HG02938 (cell line): ENCODE results near the gene ABCC4.

Experiments
- ATAC-seq: cut with Tn5 transposase; IDR thresholded peaks from one replicate; pipeline ENCODE4 v1.9.1; 2021; ENCODE audit warnings: mild to moderate bottlenecking, moderate library complexity; ENCODE audit not compliant: unreplicated experiment

Gene ABCC4

DNA sequence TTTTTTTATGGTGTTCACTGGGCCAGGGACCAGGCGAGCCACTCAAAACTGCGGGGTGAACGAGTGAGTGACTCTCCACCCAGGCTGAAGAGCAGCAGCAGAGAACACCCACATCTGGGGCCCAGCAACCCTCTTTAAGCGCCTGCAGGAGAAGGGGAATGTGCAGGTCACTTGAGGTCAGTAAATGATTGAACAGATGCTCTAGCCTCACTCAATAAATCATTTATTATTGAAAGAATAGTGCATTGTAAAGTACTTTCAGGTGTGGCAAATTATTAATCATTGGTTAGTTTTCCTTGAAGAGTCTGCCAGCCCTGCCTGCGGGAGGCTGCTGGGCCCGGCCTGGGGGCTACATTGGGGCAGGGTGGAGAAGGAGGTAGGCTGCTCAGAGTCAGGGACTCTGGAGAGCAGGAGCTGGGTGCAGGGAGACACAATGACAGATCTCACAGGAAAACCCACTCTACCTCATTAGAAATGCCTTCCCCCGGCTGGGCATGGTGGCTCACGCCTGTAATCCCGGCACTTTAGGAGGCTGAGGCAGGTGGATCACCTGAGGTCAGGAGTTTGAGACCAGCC, 42.5 kb downstream of the ABCC4 start:
- peak; percentile 65 for ATAC-seq

DNA sequence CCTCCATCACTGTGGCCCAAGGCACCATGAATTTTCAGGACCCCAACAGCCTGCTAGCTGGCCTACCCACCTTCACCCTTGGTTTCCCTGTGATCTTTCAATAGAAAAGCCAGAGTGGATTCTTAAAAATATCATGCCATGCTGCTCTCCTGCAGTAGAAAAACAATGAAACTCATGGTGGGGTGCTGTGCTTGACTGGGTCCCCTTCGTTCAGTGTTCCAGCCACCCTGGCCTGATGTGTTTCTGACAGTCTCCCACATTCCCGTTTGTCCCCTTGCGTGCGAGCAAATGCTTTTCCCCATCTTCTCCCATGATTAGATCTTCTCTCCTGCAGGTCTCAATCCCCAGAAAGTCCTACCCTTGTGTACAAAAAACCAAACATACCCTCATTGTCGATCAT, 43.2 kb downstream of the ABCC4 start:
- no peak for ATAC-seq

DNA sequence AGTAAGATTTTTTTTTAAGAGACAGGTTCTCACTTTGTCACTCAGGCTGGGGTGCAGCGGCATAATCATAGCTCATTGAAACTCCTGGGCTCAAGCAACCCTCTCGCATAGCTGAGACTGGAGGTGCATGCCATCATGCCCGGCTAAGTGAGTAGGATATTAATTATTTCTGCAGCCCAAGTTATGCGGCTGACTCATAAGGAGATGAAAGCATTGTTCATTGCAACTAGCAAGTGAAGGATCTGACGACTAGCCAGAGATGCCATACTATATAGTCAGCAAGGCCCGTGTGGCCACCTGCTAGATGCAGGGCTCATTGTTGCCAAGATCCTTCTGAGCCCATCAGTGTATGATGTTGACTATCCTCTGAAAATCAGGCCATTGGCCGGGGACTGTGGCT, 45.2 kb downstream of the ABCC4 start:
- no peak for ATAC-seq

DNA sequence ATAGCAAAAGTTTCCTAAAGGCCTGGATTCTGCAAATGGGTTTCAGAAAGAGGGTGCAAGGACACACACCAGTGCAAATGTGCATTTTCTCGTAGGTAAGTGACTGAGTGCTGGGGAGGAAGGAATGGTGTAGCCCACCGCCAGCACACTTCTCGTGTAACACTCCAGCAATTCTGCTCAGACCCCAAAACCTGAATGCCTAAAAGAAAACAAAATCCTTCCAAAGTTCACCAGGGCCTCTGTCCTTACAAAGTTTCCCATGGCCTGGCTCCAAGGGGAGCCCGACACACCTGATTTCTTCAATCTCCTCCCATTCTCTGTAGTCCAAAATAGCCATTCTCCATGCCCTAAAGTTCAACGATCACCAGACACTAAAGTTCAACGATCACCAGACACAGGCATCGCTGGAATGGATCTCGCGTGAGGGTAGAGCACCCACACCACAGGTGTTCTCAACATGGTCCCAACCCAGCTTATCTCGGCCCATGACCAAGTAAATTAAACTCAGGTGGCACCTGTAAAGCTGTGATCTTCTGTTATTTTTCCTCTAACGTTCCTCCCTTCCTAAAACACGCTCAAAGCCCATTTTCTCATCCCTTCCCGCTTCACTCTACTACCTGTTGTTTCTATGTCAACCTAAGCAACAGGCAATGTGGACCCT, 46.0 kb downstream of the ABCC4 start:
- ATAC-seq: no peak

DNA sequence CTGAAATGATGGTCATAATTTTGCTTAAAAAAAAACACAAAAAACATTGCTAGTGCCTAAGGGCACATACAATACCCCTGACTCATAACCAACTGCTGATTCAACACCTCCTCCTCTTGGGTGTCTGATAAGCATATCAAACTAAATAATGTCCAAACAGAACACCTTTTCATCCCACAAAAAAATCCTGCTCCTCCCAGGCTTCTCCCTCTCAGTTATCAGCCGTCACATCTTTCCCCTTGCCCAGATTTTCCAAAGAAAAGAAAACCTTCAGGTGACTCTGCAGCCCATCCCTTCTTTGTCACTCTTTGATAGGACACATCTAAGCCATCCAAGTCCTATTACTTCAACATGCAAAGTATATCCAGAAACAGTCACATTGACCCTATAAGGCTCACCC, 46.9 kb downstream of the ABCC4 start:
- no peak for ATAC-seq

DNA sequence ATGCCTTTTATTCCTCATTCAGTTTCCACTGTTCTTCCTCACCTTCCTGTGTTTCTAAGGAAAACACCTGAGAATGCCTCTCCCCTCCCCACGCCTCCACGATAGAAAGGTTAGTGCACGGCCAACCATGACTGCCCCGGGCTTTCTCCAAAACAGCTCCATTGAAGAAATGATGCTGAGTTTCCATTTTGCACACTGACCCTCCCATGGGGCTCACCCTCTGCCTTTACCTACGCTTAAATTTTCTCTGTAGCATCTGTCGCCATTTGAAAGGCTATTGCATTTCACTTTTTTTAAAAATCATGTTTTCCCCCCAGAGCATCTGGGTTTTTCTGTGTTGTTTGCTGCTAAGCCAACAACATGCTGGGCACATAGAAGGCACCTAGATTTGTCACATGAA, 48.2 kb downstream of the ABCC4 start:
- no peak for ATAC-seq

DNA sequence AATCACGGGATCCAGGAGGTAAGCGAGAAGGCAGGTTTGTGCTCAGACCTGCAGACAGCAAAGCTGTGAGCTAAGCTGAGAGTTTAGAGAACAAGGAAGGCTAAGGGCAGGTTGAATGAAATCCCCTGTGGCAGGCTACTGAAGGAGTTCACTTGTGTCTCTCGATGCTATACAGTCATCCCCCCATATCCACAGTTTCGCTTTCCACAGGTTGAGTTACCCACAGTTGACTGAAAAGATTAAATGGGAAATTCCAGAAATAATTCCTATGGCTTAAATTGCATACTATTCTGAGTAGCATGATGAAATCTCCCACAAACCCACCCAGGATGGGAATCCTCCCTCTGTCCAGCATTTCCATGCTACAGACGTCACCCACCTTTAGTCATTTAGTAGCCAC, 49.6 kb downstream of the ABCC4 start:
- ATAC-seq: peak; percentile 43

DNA sequence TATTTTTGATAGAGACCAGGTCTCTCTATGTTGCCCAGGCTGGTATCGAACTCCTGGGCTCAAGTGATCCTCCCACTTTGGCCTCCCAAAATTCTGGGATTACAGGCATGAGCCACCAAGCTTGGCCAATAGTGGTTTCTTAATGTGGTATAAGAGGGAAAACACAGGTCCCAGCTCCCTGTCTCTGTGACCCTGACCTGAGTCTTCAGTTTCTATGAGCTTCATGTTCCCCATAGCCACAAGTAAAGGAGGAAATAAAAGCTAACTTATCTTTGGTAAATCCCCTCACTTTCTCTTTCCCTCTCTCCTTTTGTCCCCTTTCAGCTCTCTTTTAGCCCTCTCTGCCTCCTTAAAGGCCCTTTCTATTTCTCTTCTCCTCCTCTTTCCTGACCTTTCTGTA, 50.3 kb downstream of the ABCC4 start:
- no peak for ATAC-seq

DNA sequence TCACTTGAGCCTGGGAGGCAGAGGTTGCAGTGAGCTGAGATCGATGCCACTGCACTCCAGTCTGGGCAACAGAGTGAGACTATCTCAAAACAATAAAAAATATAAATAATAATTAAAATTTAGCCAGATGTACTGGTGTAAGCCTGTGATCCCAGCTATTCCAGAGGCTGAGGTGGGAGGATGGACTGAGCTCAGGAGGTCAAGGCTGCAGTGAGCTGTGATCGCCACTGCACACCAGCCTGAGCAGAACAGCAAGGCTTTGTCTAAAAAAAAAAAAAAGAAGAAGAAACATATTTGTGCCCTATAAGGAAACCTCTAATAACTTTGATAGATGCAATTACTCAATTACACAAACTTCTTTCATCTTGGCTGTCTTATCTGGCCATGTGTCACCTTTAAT, 52.3 kb downstream of the ABCC4 start:
- no peak for ATAC-seq

DNA sequence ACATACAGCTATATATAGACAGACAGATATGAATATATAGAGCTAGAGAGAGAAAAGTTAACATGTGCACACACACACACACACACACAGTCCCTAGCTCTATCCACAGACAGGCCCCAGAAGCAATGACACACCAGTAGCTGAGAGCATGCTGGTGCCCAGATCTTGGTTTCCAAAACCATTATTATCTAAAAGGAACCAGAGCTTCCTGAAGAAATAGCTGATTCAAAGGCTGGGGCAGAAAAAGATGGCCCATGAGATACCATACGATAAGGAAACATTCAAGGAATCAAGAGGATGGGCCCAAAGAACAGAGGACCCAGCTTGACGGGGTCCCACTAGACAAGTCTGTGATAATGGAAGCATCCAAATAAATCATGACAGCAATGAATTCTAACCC, 53.4 kb downstream of the ABCC4 start:
- no peak for ATAC-seq

DNA sequence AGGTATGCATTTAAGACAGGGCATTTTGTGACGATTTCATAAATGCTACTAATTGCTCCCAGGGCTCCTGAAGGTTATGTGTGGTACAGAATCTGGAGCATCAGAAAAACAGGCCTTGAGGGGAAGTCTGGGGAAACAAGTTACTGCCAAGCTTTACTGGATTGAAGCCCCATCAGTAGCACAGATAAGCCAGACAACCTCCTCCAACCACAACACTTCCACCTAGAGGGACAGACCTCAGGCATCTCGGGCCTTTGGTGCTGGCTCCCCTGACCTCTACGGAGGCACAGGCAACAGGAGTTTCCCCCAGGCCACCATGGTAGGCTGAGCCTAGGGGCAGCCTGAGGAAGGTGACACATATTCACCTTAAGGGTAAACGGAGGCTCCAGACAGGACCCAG, 54.1 kb downstream of the ABCC4 start:
- no peak for ATAC-seq

DNA sequence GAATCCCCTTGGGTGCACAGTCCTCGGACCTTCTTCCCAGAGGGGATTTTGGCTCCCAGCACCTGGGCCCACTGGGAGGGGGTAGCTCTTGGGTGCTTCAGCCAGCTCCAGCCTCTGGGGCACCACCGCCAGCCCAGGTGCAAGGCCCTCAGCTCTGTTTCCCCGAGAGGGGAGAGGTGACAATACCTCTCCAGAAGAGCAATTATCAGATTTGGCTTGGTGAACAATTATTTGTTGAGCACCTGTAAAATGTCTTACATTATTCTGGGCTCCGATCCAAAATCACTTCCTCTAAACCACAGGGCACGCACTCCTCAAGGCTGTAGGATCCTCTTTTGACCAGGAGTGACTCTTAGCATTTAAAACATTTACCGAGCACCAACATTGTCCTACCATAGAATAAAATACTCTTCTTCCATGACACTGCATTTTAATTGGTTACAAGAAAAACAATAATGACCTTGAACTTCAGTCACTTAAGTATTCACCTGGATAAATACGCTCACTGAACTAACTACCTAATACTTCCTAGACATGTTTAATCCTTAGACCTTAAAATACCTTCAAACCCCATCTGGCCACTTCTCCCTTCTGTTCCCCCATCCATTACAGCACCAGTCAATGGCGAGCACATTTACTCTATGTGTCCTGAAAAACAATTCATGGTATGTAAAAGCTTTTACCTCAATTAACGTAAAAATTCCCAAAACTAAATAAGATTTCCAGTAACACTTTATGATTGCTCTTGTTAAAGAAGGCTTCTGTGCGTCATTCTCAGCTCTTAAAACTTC, 54.8 kb downstream of the ABCC4 start:
- ATAC-seq: no peak

DNA sequence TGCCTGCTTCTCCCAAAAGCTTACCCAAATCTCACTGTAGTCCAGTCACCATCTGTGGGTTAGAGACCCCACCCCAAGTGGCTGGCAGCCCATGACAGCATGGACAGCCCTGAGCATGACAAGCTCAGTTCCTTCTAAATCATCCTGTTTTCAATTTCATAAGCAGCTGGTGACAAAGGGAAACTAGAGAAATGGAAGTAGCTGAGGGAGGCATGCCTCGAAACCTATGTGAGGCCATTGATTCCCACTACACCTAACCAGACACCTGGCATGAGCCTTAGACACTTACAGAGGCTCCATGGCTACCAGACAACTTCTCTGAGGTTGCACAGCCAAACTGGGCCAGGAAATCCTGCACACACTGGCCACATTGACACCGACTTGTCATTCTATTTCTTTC, 56.2 kb downstream of the ABCC4 start:
- no peak for ATAC-seq

DNA sequence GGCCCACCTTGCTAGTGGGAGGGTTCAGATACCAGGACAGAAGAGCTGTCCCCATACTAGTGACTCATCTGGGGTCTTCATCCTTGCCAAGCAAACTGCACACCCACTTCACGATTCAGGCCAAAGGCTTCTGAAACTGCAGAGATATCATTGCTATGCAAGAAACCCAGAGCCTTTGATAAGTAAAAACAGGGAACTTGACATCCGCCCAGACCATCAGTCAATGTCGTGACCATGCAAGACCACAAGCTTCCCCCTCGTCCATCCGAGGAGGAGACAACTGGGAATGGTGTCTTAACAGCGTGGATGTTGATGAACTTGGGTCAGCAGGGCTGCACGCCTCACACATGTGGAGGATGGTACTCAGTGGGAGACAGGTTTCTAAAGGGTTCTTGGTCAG, 58.0 kb downstream of the ABCC4 start:
- ATAC-seq: no peak

DNA sequence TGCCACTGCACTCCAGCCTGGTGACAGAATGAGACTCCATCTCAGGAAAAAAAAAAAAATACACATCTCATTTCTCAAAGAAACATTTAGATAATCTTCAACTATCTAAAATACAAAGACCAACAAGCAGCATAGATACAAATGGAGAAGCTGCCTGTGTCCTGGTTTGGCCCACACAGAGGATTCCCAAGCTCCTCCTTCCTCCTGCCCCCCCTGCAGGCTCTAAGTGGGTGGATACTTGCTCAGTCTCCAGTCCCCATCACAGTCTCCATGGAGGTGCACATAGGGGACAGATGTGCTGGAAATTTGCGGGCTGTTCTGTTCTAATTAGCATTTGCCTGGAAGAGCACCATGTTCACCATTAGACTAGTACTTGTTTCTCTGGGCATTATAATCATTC, 59.9 kb downstream of the ABCC4 start:
- no peak for ATAC-seq

DNA sequence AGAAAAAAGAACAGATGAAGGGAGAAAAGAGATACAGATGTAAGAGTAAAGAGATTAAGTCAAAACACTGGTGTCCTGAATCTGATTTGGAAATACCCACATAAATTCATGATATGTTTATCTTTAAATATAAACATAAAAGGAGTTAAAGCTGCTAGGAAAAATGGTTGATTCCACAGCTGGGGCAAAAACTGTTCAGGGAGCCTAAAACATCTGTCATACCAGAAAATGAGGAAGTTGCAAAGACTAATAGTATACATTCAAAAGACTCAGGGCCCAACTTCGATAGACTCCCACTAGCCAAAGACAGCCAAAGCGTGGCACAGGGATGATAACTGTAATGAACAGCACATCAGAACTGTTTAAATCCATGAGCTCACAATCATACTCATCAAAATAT, 62.0 kb downstream of the ABCC4 start:
- peak; percentile 63 for ATAC-seq

DNA sequence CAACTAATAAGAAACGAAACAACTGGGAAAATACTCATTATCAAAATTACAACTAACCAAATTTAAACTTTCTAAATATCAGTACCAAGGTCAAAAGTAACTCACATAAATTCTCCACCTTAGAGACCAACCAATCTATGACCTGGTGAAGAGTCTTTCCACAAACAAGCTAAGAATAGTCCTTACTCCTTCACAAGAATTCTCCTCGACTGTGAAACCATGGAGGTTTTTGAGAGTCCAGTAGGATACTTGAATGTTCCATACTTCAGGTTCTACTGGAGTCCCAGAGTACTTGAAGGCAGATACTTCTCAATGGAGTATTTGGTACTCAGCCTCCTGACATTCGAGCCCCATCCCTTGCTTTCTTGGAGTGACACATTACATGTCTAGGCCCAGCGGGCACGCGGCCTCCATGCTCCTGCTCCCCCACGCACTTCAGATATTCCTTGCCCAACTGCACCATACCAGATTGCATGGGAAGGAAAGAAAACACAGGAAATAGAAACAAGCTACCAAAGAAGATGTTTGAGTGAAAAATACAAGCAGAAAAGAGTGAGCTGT, 63.9 kb downstream of the ABCC4 start:
- no peak for ATAC-seq

DNA sequence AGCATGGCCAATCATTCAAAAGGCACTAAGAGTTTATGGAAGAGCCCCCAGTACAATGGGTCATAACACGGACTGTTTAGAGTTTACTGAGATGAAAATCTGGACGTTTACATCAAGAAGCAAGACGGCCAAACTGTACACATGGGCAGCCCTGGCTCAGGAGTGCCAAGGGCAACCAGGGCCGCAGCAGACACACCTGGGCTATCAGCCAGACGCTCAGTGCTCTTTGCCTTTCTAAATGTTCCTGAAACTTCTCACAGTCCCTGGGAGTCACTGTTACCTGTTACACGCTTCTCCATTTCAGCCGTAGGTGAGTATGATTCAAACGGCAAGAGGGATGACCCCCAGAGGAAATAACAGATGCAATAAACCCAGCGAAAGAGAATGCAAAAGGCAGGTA, 64.5 kb downstream of the ABCC4 start:
- no peak for ATAC-seq

DNA sequence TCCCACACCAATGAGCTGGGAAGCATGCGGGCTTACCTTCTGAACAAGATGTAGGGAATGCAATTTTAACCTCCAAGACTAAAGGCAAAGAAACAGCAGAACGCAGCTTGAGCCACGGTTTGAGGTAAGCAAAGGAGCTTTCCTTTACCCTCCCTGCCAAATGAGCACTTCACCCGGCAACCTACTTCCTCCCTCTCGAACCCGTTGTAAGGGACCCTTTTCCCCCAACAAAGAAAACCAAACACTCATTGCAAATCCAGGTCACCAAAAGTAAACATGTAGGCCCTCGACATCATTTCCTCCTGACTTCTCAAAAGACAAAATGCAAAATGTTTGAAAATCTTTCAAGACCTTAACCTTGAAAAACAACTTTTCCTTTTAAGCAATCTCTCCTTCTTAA, 65.3 kb downstream of the ABCC4 start:
- ATAC-seq: no peak

DNA sequence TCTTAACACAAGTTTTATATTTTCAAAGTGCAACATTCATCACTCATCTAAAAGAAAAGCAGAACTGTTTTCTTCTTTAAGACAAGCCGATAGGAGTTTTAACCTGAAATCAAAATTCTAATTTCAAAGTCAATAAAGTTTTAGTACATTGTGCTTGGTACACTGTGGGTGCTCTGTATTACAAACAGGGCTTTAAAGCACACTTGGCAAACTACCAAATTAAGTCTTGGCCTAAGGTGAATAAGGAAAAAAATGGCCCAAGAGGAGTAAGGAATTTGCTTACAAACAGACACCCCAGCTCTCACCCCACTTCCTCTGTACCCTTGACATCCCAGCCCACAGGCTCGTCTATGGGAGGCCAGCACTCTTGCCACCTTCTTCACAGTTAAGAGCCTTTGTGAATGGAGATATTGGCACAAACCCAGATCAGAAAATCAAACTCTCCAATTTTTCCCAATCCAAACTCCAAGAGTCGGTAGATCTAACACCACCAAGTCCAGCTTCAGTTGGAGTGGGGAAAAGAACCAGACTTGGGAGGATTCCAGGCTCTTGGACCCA, 66.0 kb downstream of the ABCC4 start:
- no peak for ATAC-seq

DNA sequence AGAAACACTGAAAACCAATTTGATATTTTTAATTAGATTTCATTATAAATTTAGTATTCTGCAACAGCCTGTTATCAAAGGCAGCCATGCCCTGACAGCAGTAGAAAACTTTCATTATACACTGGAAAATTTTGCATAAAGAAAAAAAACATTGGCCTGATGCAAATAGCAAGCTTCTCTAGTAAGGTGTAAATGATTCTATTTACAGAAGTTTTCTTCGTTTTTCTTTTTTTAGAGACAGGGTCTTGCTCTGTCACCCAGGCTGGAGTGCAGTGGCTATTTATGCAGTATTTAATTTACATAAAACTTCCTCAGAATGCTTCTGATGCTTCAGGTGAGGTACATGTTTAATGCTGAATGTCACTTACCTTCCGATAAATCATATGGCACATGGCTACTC, 67.0 kb downstream of the ABCC4 start:
- ATAC-seq: no peak
